GM12892 (cell line): ENCODE measurements around the gene UBE2Z.

Experiments
- POLR2A ChIP-seq: IDR thresholded peaks from 2 replicates; pipeline ENCODE4 v1.6.1; 2011; ENCODE audit warnings: low read depth, low read length, control low read depth
- POLR2AphosphoS5 ChIP-seq: IDR thresholded peaks from 2 replicates; pipeline ENCODE4 v1.6.1; 2011; ENCODE audit warnings: low read depth, low read length, control low read depth

DNA sequence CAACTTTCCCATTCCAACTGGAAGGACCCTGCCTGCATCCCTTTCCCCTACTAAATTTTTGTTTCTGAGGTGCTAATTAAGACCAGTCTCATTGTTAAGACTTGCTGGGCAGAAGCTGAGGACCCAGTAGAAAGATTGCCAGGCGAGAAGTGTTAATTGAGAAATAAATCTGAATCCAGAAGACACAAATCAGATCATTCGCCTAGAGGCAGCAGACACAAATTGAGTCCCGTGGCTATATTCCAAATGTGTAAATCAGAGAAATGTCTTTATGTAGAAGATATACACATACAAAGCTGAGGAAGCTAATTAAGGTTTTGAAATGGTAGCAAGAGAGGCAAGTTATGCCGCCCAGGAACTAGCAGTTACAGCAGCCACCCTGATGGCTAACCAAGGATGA, 47.8 kb upstream of the UBE2Z start:
- no peak for TF ChIP-seq POLR2AphosphoS5
- no peak for TF ChIP-seq POLR2A
